ENCODE measurements around the gene ZNF700. TPM values are rescaled to one million over a fixed set of nuclear protein-coding genes. Genes with fewer than 3 reads are reported as not detected.

Gene ZNF700
- total and polyA plus RNA-seq, 9 of the 15 experiments (the other 6 are each of a cell fraction or from before 2014, with no cell fraction given), result 10.3 to 24.7 (median 14.1) TPM

DNA sequence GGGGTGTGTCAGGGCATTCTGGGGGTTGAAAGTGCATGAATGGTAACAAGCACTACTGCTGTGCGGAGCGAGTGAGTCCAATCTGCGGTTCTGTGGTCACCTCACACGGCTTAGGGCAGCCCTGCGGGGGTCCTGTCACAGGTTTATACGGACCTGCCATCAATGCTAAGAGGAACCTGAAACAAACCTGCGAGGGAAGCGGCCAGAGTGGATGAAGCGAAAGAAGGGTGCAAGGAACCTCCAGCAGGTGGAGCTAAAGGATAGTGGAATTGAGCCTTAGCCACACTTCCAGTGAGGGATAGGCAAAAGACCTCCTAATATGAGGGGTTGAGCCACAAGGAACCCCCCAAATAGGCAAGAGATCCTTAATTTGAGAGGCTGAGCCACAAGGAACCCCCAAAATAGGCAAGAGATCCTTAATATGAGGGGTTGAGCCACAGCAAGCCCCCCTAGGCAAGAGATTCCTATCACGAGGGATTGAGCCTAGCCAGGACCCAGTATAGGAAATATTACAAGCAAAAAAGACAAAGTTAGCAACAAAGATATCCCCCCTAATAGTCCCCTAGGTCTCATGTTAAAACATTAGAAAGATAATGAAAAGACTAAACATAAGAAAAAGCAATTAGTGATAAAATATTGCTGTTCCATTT lies 43.6 kb upstream of the ZNF700 start (continued):
- TF ChIP-seq, protein P1, sequence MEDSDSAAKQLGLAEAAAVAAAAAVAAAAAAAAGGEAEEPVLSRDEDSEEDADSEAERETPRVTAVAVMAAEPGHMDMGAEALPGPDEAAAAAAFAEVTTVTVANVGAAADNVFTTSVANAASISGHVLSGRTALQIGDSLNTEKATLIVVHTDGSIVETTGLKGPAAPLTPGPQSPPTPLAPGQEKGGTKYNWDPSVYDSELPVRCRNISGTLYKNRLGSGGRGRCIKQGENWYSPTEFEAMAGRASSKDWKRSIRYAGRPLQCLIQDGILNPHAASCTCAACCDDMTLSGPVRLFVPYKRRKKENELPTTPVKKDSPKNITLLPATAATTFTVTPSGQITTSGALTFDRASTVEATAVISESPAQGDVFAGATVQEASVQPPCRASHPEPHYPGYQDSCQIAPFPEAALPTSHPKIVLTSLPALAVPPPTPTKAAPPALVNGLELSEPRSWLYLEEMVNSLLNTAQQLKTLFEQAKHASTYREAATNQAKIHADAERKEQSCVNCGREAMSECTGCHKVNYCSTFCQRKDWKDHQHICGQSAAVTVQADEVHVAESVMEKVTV (CRISPR knock-in tag; IDR thresholded peaks at IDR 0.05), result peak; percentile 68
- TF ChIP-seq, protein P2, sequence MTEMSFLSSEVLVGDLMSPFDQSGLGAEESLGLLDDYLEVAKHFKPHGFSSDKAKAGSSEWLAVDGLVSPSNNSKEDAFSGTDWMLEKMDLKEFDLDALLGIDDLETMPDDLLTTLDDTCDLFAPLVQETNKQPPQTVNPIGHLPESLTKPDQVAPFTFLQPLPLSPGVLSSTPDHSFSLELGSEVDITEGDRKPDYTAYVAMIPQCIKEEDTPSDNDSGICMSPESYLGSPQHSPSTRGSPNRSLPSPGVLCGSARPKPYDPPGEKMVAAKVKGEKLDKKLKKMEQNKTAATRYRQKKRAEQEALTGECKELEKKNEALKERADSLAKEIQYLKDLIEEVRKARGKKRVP (CRISPR knock-in tag; IDR thresholded peaks at IDR 0.05), result no peak
- TF ChIP-seq MECOM (CRISPR knock-in tag; IDR thresholded peaks at IDR 0.05), result no peak
- no peak for TF ChIP-seq CHD1 (IDR thresholded peaks at IDR 0.05; ENCODE audit: low read length)
- TF ChIP-seq ZKSCAN8 (CRISPR knock-in tag; IDR thresholded peaks at IDR 0.05), result no peak
- no peak for TF ChIP-seq CBFB (CRISPR knock-in tag; IDR thresholded peaks at IDR 0.05)
- TF ChIP-seq, protein P3, sequence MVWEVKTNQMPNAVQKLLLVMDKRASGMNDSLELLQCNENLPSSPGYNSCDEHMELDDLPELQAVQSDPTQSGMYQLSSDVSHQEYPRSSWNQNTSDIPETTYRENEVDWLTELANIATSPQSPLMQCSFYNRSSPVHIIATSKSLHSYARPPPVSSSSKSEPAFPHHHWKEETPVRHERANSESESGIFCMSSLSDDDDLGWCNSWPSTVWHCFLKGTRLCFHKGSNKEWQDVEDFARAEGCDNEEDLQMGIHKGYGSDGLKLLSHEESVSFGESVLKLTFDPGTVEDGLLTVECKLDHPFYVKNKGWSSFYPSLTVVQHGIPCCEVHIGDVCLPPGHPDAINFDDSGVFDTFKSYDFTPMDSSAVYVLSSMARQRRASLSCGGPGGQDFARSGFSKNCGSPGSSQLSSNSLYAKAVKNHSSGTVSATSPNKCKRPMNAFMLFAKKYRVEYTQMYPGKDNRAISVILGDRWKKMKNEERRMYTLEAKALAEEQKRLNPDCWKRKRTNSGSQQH (CRISPR knock-in tag; IDR thresholded peaks at IDR 0.05), result no peak
- no peak for TF ChIP-seq RHOXF2B (CRISPR knock-in tag; conservative IDR thresholded peaks at IDR 0.05)
